ENCODE measurements around the gene THOP1.

DNA sequence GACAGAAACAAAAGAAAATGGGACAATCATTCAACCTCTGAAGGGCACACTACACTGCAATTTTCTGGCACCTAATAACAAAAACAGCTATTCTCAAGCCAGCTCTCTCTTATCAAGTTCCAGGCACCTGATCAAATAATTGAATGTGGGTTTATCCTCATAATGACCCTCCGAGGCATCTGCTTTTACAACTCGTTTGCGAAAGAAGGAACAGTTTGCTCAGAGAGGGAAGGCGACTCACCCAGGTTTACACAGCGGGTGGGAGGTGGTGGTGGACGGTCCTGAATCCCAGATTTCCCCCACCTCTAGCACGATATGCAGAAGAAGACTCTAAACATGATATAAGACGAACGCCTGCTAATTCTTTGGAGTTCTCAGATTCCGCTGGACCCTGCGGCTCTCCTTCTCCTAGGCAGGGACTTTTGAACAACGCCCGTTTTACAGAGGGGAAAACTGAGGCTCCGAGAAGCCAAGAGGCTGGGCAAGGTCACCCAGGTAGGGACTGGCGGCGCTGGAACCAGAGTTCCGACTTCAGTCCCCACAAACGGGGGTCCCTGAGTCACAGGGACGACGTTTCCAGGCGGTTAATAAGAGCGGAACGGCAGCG is 2.9 kb upstream of the THOP1 start:
- TF ChIP-seq MYC (IDR thresholded peaks at IDR 0.05; ENCODE audit: low read depth, low read length) (no peak), POLR2A (IDR thresholded peaks at IDR 0.05; ENCODE audit: extremely low read depth, insufficient read length) (no peak)
- TF ChIP-seq, protein P1, sequence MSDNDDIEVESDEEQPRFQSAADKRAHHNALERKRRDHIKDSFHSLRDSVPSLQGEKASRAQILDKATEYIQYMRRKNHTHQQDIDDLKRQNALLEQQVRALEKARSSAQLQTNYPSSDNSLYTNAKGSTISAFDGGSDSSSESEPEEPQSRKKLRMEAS (IDR thresholded peaks at IDR 0.05; ENCODE audit: low read depth, low read length) = no peak

Measured in NB4 (cell line).